Heart left ventricle (tissue), 16 donors: ENCODE results near the gene UBR3. TPM values are rescaled to one million over a fixed set of nuclear protein-coding genes. Genes with fewer than 3 reads are reported as not detected.

Source experiments
- ATAC-seq, 4 donors: fragments of 200-7000 bp; cut with Tn5 transposase; one replicate each; pipeline ENCODE4 v1.9.1; 2020 to 2022; ENCODE audit warnings: moderate library complexity in 4 of 4, mild to moderate bottlenecking in 3 of 4, moderate number of reproducible peaks in 1 of 4
- DNase-seq, 5 donors: peaks; one replicate each; pipeline ENCODE4 v3.0.0-alpha.2; 2020
- H3K27ac ChIP-seq, 12 donors: fragments of 200-600 bp; sonication (generic) in 4 of 12; one replicate each; pipeline versions ENCODE4 v1.5.0 to v1.8.0; 2016 to 2022; ENCODE audit warnings: mild to moderate bottlenecking in 2 of 12
- H3K27me3 ChIP-seq, 9 donors: fragments of 200-600 bp; sonication (generic) in 2 of 9; one replicate each; pipeline versions ENCODE4 v1.5.1 to v1.8.0; 2016 to 2022; ENCODE audit warnings: mild to moderate bottlenecking in 3 of 9
- H3K36me3 ChIP-seq, 9 donors: fragments of 200-600 bp; sonication (generic) in 2 of 9; one replicate each; pipeline versions ENCODE4 v1.5.0 to v1.8.0; 2018 to 2022; ENCODE audit warnings: mild to moderate bottlenecking in 2 of 9
- H3K4me1 ChIP-seq, 12 donors: fragments of 200-600 bp; sonication (generic) in 4 of 12; one replicate each; pipeline versions ENCODE4 v1.5.0 to v1.8.0; 2016 to 2022; ENCODE audit warnings: mild to moderate bottlenecking in 3 of 12
- H3K4me3 ChIP-seq, 12 donors: fragments of 200-600 bp; sonication (generic) in 4 of 12; one replicate each; pipeline versions ENCODE4 v1.5.0 to v1.8.0; 2017 to 2022; ENCODE audit warnings: mild to moderate bottlenecking in 9 of 12, moderate library complexity in 4 of 12
- H3K9me3 ChIP-seq, 12 donors: fragments of 200-600 bp; sonication (generic) in 4 of 12; one replicate each; pipeline versions ENCODE4 v1.5.0 to v1.8.0; 2016 to 2022; ENCODE audit warnings: mild to moderate bottlenecking in 1 of 12
- POLR2A ChIP-seq, 2 donors: fragments of 450-650 bp; IDR thresholded peaks; one replicate each; pipeline ENCODE4 v1.6.1; 2017; ENCODE audit warnings: antibody characterized with exemption in 2 of 2, mild to moderate bottlenecking in 2 of 2, moderate library complexity in 2 of 2
- WGBS, 4 donors: extraction: QIAGEN DNeasy Blood & Tissue Kit in 2 of 4; methylation state at CpG; one replicate each; pipeline versions ENCODE4 v1.1.5 to v1.1.7; 2013 to 2018; 5-methylcytosine and 5-hydroxymethylcytosine counted together
- intact Hi-C, 10 donors: fragments of 100-400 bp; cut with DNase I; formaldehyde crosslinking; loops; one replicate each; pipeline versions ENCODE4 v1.11.1 to v1.14.2; 2022
- polyA plus RNA-seq, 2 donors: library from polyadenylated mRNA; stranded (reverse); fragments of 200-250 nt; gene quantifications; one replicate each; pipeline ENCODE4 v1.2.3, GENCODE V29; 2013
- total RNA-seq, 9 donors: library from RNA; depleted of rRNA in 2 of 9; stranded (reverse); fragments of >200 nt in 2 of 9; fragmentation: NEBNext Ultra II Directional in 3 of 9; extraction: Animal tissue kit (Norgen Biotek cat#: 25700) in 3 of 9; gene quantifications; one replicate each; pipeline versions ENCODE4 v1.1.0 to v1.2.4, GENCODE V29; 2016 to 2023
- TF ChIP-seq, protein P1 (sequence below), 12 donors: fragments of 200-600 bp; sonication (generic) in 4 of 12; IDR thresholded peaks; one replicate each; pipeline versions ENCODE4 v1.5.0 to v1.8.0; 2018 to 2022; ENCODE audit warnings: antibody characterized with exemption in 12 of 12, mild to moderate bottlenecking in 5 of 12
- donor health status: ischemic (EF 13 %, LVEDD 7.1; RV severe dilation, severe dysfunction).
- donor health status: healthy with polysubstance abuse.
- donor health status: DM: no; HTN: yes; CAD: no.
- donor health status: DM: no; HTN: no; CAD: no.
- donor health status: ischemic (EF 25% LVEDD 6.9; RV normal size, moderate dysfunction).
- donor health status: ischemic (EF 25% LVEDD 5.7; RV mildly dilated, moderate dysfunction).
- donor health status: healthy.
- donor health status: DM: yes; HTN: yes; CAD: no.
- donor health status: ischemic (EF 35%, LVEDD 5.7; RV mildly dilated, moderate dysfunction).
- donor health status: nonischemic (EF 11% LVEDD 7.7; RV severe dilation, severe dysfunction).
- donor health status: DM: yes; HTN: yes; CAD: no.
- donor health status: PGD.
- donor health status: ischemic (EF 29% LVEDD 5.4; RV normal size, mild dysfunction).
- donor health status: nonischemic (EF 23%, LVEDD 6.1; RV moderate dilation, normal function).

UBR3 gene
- total and polyA plus RNA-seq, 11 donors = 34.8 to 137 (median 106) TPM

- no peak for ATAC-seq
- 84 to 100% (median 88%) methylated on average over 2 of the region's 2 CpGs for WGBS, 4 donors
- TF ChIP-seq, protein P1, sequence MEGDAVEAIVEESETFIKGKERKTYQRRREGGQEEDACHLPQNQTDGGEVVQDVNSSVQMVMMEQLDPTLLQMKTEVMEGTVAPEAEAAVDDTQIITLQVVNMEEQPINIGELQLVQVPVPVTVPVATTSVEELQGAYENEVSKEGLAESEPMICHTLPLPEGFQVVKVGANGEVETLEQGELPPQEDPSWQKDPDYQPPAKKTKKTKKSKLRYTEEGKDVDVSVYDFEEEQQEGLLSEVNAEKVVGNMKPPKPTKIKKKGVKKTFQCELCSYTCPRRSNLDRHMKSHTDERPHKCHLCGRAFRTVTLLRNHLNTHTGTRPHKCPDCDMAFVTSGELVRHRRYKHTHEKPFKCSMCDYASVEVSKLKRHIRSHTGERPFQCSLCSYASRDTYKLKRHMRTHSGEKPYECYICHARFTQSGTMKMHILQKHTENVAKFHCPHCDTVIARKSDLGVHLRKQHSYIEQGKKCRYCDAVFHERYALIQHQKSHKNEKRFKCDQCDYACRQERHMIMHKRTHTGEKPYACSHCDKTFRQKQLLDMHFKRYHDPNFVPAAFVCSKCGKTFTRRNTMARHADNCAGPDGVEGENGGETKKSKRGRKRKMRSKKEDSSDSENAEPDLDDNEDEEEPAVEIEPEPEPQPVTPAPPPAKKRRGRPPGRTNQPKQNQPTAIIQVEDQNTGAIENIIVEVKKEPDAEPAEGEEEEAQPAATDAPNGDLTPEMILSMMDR (IDR thresholded peaks at IDR 0.05) = no peak
- TF ChIP-seq POLR2A (IDR thresholded peaks at IDR 0.05) = no peak
- no peaks in the 10 kb centered on the region for H3K4me1 ChIP-seq
- intact Hi-C loops = no loop called here
- no peak for DNase-seq
- H3K27ac ChIP-seq = no peak overlapping the region
- H3K9me3 ChIP-seq = peaks cover 0 to 16% (median 9%) of the 10 kb centered on the region in 12 donors
- H3K36me3 ChIP-seq = peaks cover 0 to 26% (median 9%) of the 10 kb centered on the region in 9 donors
- H3K27me3 ChIP-seq = no peaks in the 10 kb centered on the region
- no peak overlapping the region for H3K4me3 ChIP-seq
Observed at GRCh38 chr2:169980643-169981042, 153.4 kb downstream of the UBR3 start.

DNA sequence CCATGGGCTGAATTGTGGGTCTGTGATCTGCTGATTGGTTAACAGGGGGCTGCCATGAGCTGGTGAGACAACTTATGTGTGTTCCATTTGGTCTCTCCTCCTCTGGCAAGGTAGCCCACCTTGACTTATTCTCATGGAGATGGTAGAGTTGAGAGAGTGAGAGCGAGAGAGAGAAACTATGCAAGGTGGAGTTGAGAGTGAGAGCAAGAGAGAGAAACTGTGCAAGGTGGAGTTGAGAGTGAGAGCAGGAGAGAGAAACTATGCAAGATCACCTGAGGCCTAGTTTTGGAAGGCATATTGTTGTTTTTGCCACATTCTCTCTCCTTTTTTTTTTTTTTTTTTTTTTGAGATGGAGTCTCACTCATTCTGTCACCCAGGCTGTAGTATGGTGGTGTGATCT is 155.7 kb downstream of the UBR3 start:
- Histone ChIP-seq H3K9me3 (no peaks in the 10 kb centered on the region), H3K27me3 (no peaks in the 10 kb centered on the region), H3K27ac (no peak overlapping the region), H3K36me3 (peaks cover 0 to 37% (median 14%) of the 10 kb centered on the region in 9 donors), H3K4me3 (no peak overlapping the region), H3K4me1 (no peaks in the 10 kb centered on the region)
- DNase-seq (no peak), ATAC-seq (no peak)
- TF ChIP-seq, protein P1 (IDR thresholded peaks at IDR 0.05) = no peak
- no peak for TF ChIP-seq POLR2A (IDR thresholded peaks at IDR 0.05)
- intact Hi-C loops = no loop called here
- 0 to 3% (median 1%) methylated on average over 1 of the region's 1 CpG for WGBS, 4 donors

DNA sequence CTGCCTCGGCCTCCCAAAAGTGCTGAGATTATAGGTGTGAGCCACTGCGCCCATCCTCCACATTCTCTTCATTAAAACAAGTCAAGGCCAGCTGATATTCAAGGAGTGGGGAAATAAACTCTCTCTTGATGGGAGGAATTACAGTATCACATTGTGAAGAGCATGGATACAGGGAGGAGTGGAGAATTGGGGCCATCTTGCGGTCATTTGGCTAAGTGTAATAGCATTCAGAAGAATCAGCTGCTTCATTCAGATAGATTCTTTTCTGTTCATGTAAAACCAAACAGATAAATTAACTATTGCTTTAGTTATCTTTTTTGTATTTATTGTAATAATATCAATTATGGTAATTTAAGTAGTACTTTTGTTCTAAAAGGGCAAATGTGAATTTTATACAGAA is 156.3 kb downstream of the UBR3 start:
- Histone ChIP-seq H3K27ac (no peak overlapping the region), H3K36me3 (peaks cover 0 to 43% (median 13%) of the 10 kb centered on the region in 9 donors), H3K27me3 (no peaks in the 10 kb centered on the region), H3K4me3 (no peak overlapping the region), H3K4me1 (no peaks in the 10 kb centered on the region), H3K9me3 (no peaks in the 10 kb centered on the region)
- TF ChIP-seq POLR2A (IDR thresholded peaks at IDR 0.05) = no peak
- TF ChIP-seq, protein P1 (IDR thresholded peaks at IDR 0.05) = no peak
- ATAC-seq (no peak), DNase-seq (no peak)
- 94 to 98% (median 96%) methylated on average over 3 of the region's 3 CpGs for WGBS, 4 donors
- intact Hi-C loops = no loop called here

- DNase-seq (no peak), ATAC-seq (no peak)
- no peaks in the 10 kb centered on the region for H3K4me1 ChIP-seq
- peaks cover 0 to 39% (median 13%) of the 10 kb centered on the region in 9 donors for H3K36me3 ChIP-seq
- H3K27me3 ChIP-seq = no peaks in the 10 kb centered on the region
- intact Hi-C loops = no loop called here
- H3K4me3 ChIP-seq = no peak overlapping the region
- no peak overlapping the region for H3K27ac ChIP-seq
- H3K9me3 ChIP-seq = no peaks in the 10 kb centered on the region
- no peak for TF ChIP-seq POLR2A (IDR thresholded peaks at IDR 0.05)
- TF ChIP-seq, protein P1 (IDR thresholded peaks at IDR 0.05) = no peak
Observed at GRCh38 chr2:169984145-169984544, 156.9 kb downstream of the UBR3 start.
